OCI-LY3 (cell line): ENCODE data around the gene UBAP2L.

ENCODE experiments used
- H2AFZ ChIP-seq: fragments of 200-600, 300-600 bp; shearing (Covaris generic); 2 replicates; pipeline ENCODE4 v1.6.0; 2014; ENCODE audit warnings: antibody characterized with exemption, low read depth, low read length
- H3K27ac ChIP-seq: fragments of 200-600, 300-600 bp; sonication (generic); 2 replicates; pipeline ENCODE4 v1.5.1; 2014; ENCODE audit warnings: mild to moderate bottlenecking, low read length, moderate library complexity, mixed read lengths
- H3K27me3 ChIP-seq: fragments of 200-600, 300-600 bp; sonication (generic); 2 replicates; pipeline ENCODE4 v1.6.1; 2014; ENCODE audit warnings: low read depth, low read length, mixed read lengths
- H3K36me3 ChIP-seq: fragments of 200-600, 300-600 bp; sonication (generic); replicated peaks from 2 replicates; pipeline ENCODE3; 2014; ENCODE audit warnings: low read depth, low read length, mixed read lengths
- H3K4me1 ChIP-seq: fragments of 300-600, 200-600 bp; sonication (generic); 2 replicates; pipeline ENCODE4 v1.6.1; 2014; ENCODE audit warnings: low read length, mixed read lengths
- H3K4me2 ChIP-seq: fragments of 200-600, 300-600 bp; sonication (generic); 2 replicates; pipeline ENCODE4 v1.6.1; 2014; ENCODE audit warnings: low read length, mixed read lengths
- H3K4me3 ChIP-seq: fragments of 300-600, 200-600 bp; sonication (generic); 2 replicates; pipeline ENCODE4 v1.5.1; 2014; ENCODE audit warnings: antibody characterized with exemption, mild to moderate bottlenecking, low read length, moderate library complexity
- H3K79me2 ChIP-seq: fragments of 300-600, 200-600 bp; shearing (Covaris generic); 2 replicates; pipeline ENCODE4 v1.6.1; 2014; ENCODE audit warnings: mild to moderate bottlenecking, low read length, mixed read lengths
- H3K9ac ChIP-seq: fragments of 300-600, 200-600 bp; shearing (Covaris generic); 2 replicates; pipeline ENCODE4 v1.6.0; 2014; ENCODE audit warnings: mild to moderate bottlenecking, low read length, moderate library complexity
- H3K9me3 ChIP-seq: fragments of 200-600, 300-600 bp; shearing (Covaris generic); 2 replicates; pipeline ENCODE4 v1.6.1; 2014; ENCODE audit warnings: low read length, mixed read lengths; ENCODE audit not compliant: insufficient read depth
- H4K20me1 ChIP-seq: fragments of 200-600, 300-600 bp; sonication (generic); 2 replicates; pipeline ENCODE4 v1.6.1; 2016; ENCODE audit warnings: low read length, mixed read lengths; ENCODE audit not compliant: insufficient read depth
- CTCF ChIP-seq: fragments of 200-600, 300-600 bp; sonication (generic); IDR thresholded peaks from 2 replicates; pipeline ENCODE4 v1.5.1; 2014; ENCODE audit warnings: antibody characterized with exemption, low read length, low read depth
- EZH2phosphoT487 ChIP-seq: fragments of 200-600 bp; shearing (Covaris generic); IDR thresholded peaks from 2 replicates; pipeline ENCODE4 v1.6.1; 2018; ENCODE audit warnings: antibody characterized with exemption, mixed run types, low read depth

UBAP2L gene

GRCh38 chr1:154220071-154220969, at the start of gene UBAP2L:
Gene UBAP2L, plus strand, starts transcription at chr1:154220955. Its CDS starts 4,169 bp downstream, at chr1:154225124.
- peaks cover 41% of the 10 kb centered on the region for H3K4me1 ChIP-seq
- peaks cover 96% of the 10 kb centered on the region for H3K79me2 ChIP-seq
- peak within 1 kb of the TSS; percentile 31; the same call in 1 of the 2 replicates for H2AFZ ChIP-seq
- no peak for TF ChIP-seq EZH2phosphoT487
- no peak for TF ChIP-seq CTCF
- peaks cover 38% of the 10 kb centered on the region for H4K20me1 ChIP-seq
- peak within 1 kb of the TSS; percentile 93 for H3K4me2 ChIP-seq
- no peaks in the 10 kb centered on the region for H3K9me3 ChIP-seq
- H3K4me3 ChIP-seq, result peak within 1 kb of the TSS; percentile 83
- H3K36me3 ChIP-seq, result peaks cover 52% of the 10 kb centered on the region
- peak within 1 kb of the TSS; percentile 82 for H3K27ac ChIP-seq
- H3K9ac ChIP-seq, result peak within 1 kb of the TSS; percentile 97
- no peaks in the 10 kb centered on the region for H3K27me3 ChIP-seq

GRCh38 chr1:154171223-154171583, 49.6 kb upstream of the UBAP2L start:
- H4K20me1 ChIP-seq, result peaks cover 49% of the 10 kb centered on the region
- no peak for TF ChIP-seq CTCF
- no peak for TF ChIP-seq EZH2phosphoT487
- H3K4me2 ChIP-seq, result no peak overlapping the region
- peaks cover 62% of the 10 kb centered on the region for H3K79me2 ChIP-seq
- no peak overlapping the region for H3K4me3 ChIP-seq
- H3K9ac ChIP-seq, result no peak overlapping the region
- no peak overlapping the region; the same call in 1 of the 2 replicates for H3K27ac ChIP-seq
- H3K36me3 ChIP-seq, result peaks cover 79% of the 10 kb centered on the region
- H3K4me1 ChIP-seq, result no peaks in the 10 kb centered on the region
- H3K27me3 ChIP-seq, result no peaks in the 10 kb centered on the region
- H3K9me3 ChIP-seq, result no peaks in the 10 kb centered on the region
- no peak overlapping the region for H2AFZ ChIP-seq

GRCh38 chr1:154171880-154172279, 48.9 kb upstream of the UBAP2L start:
- peaks cover 56% of the 10 kb centered on the region for H4K20me1 ChIP-seq
- no peak overlapping the region for H3K9ac ChIP-seq
- H3K4me1 ChIP-seq, result no peaks in the 10 kb centered on the region
- TF ChIP-seq EZH2phosphoT487 (no peak), CTCF (no peak)
- H3K4me2 ChIP-seq, result no peak overlapping the region
- no peaks in the 10 kb centered on the region for H3K9me3 ChIP-seq
- no peak overlapping the region for H2AFZ ChIP-seq
- H3K4me3 ChIP-seq, result no peak overlapping the region
- H3K36me3 ChIP-seq, result peaks cover 74% of the 10 kb centered on the region
- H3K27ac ChIP-seq, result no peak overlapping the region
- peaks cover 69% of the 10 kb centered on the region for H3K79me2 ChIP-seq
- no peaks in the 10 kb centered on the region for H3K27me3 ChIP-seq

GRCh38 chr1:154174654-154175053, 46.1 kb upstream of the UBAP2L start:
- H3K4me3 ChIP-seq, result no peak overlapping the region
- H3K79me2 ChIP-seq, result peaks cover 77% of the 10 kb centered on the region
- H4K20me1 ChIP-seq, result peaks cover 73% of the 10 kb centered on the region
- H3K4me2 ChIP-seq, result no peak overlapping the region
- no peaks in the 10 kb centered on the region for H3K27me3 ChIP-seq
- no peak overlapping the region for H3K9ac ChIP-seq
- peaks cover 20% of the 10 kb centered on the region for H3K4me1 ChIP-seq
- H3K27ac ChIP-seq, result no peak overlapping the region
- no peak for TF ChIP-seq EZH2phosphoT487
- no peak for TF ChIP-seq CTCF
- peaks cover 79% of the 10 kb centered on the region for H3K36me3 ChIP-seq
- no peak overlapping the region for H2AFZ ChIP-seq
- H3K9me3 ChIP-seq, result no peaks in the 10 kb centered on the region
